CD8-positive, alpha-beta memory T cell (primary cell): ENCODE results near the gene GIT1. TPM values are rescaled to one million over a fixed set of nuclear protein-coding genes. Genes with fewer than 3 reads are reported as not detected.

ENCODE experiments used
- CTCF ChIA-PET: fragments of 350-600 bp; sonication (Branson Sonifier 250); formaldehyde crosslinking; loops from one replicate; lab custom pipeline; 2021; ENCODE audit warnings: antibody characterized with exemption; lab: Charles Lee
- POLR2A ChIA-PET: fragments of 350-600 bp; sonication (Branson Sonifier 250); formaldehyde crosslinking; loops from one replicate; lab custom pipeline; 2021; ENCODE audit warnings: antibody characterized with exemption; lab: Charles Lee
- DNase-seq, 5 donors: peaks; one replicate each; pipeline versions ENCODE4 v3.0.0 to v3.0.0-alpha.2; 2020 to 2022; ENCODE audit warnings: mixed read lengths in 1 of 5
- H3K27ac ChIP-seq: one replicate; pipeline ENCODE4 v1.7.0; 2013; ENCODE audit warnings: low read depth, mild to moderate bottlenecking, low read length, moderate library complexity
- H3K27me3 ChIP-seq: 2 replicates; pipeline ENCODE4 v1.7.0; 2013; ENCODE audit warnings: low read length, mild to moderate bottlenecking; ENCODE audit not compliant: insufficient read depth, poor library complexity, severe bottlenecking
- H3K36me3 ChIP-seq: 2 replicates; pipeline ENCODE4 v1.7.0; 2013; ENCODE audit warnings: mild to moderate bottlenecking, low read length, moderate library complexity; ENCODE audit not compliant: insufficient read depth
- H3K4me1 ChIP-seq: 2 replicates; pipeline ENCODE4 v1.7.0; 2013; ENCODE audit warnings: mild to moderate bottlenecking, low read length, moderate library complexity; ENCODE audit not compliant: insufficient read depth
- H3K4me3 ChIP-seq: 2 replicates; pipeline ENCODE4 v1.7.0; 2013; ENCODE audit warnings: mild to moderate bottlenecking, low read length
- H3K9me3 ChIP-seq: 2 replicates; pipeline ENCODE4 v1.7.0; 2013; ENCODE audit warnings: mild to moderate bottlenecking, low read length
- H3K27ac Mint-ChIP-seq, 8 donors: one replicate each; pipeline ENCODE4 v1.8.0; 2020 to 2021; ENCODE audit warnings: mixed read lengths in 8 of 8, mild to moderate bottlenecking in 6 of 8, inconsistent platforms in 3 of 8, moderate library complexity in 3 of 8
- H3K27me3 Mint-ChIP-seq, 2 donors: one replicate each; pipeline ENCODE4 v1.8.0; 2020 to 2021; ENCODE audit warnings: mixed read lengths in 2 of 2, mild to moderate bottlenecking in 1 of 2, moderate library complexity in 1 of 2
- H3K36me3 Mint-ChIP-seq, 3 donors: one replicate each; pipeline ENCODE4 v1.8.0; 2020 to 2021; ENCODE audit warnings: mixed read lengths in 3 of 3, inconsistent platforms in 1 of 3, mild to moderate bottlenecking in 1 of 3
- H3K4me1 Mint-ChIP-seq, 3 donors: one replicate each; pipeline ENCODE4 v1.8.0; 2020 to 2021; ENCODE audit warnings: mixed read lengths in 3 of 3, inconsistent platforms in 1 of 3, mild to moderate bottlenecking in 1 of 3
- H3K4me3 Mint-ChIP-seq, 7 donors: one replicate each; pipeline ENCODE4 v1.8.0; 2020 to 2021; ENCODE audit warnings: mixed read lengths in 7 of 7, mild to moderate bottlenecking in 6 of 7, moderate library complexity in 4 of 7, inconsistent platforms in 2 of 7
- H3K9me3 Mint-ChIP-seq, 5 donors: one replicate each; pipeline ENCODE4 v1.8.0; 2020 to 2022; ENCODE audit warnings: mixed read lengths in 5 of 5, mild to moderate bottlenecking in 3 of 5, moderate library complexity in 2 of 5, inconsistent platforms in 1 of 5
- polyA plus RNA-seq: library from polyadenylated mRNA; unstranded; fragments of 300-500 nt; fragmentation: Illumina TruSeq; gene quantifications from one replicate; pipeline ENCODE4 v1.2.3, GENCODE V29; 2021
- total RNA-seq, 2 experiments: library from RNA; stranded (reverse); gene quantifications; one replicate each; pipeline ENCODE4 v1.2.3, GENCODE V29; 2021

GIT1 gene
- total and polyA plus RNA-seq, 3 experiments from 2014 or later = 25.7 to 69.8 (median 69.7) TPM

- H3K36me3 Mint-ChIP-seq = no peaks in the 10 kb centered on the region
- POLR2A ChIA-PET = interaction anchor here (0.9 kb wide), 1 partner anchor 19 kb away, joined by 3 read pairs; no protein-coding TSS in a partner anchor
Observed at GRCh38 chr17:29595943-29596774, 6.7 kb upstream of the GIT1 start.

DNA sequence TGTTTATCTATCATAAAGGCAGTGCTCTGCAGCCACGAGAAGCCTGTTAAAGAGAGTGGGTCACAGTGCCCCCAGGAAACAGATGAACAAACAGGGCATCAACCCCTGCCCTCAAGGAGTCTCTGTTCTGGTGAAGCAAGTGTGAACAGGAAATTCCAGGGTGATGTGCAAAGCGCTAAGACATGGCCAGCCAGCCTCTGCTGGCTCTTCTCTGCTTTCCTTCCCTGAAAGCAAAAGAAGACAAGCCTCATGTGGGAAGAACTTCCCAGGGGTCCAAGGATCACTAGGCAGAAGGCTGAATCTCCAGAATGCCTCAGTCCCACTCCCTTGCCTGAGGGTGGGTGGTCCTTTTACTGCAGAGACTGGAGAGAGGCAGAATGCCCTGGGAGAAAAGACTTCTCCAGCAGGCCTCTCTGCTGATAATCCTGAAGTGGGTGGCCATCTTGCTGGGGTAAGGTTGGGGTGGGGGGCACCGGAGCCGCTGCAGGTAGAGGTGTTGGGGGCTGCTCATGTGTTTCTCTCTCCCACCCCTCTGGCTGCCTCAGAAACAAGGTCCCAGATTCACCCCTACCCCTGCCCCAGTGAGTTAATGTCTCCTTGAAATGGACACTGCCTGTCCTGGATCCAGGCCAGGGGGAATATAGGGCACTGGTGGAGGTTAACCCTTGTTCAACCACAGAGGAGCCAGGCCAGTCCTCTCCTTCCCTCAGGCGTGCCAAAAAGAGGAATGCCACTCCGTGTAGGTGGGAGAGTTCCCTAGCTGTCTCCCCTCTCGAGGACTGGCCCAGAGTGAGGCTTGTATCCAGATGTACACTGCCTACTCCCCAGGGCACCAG, 5.9 kb upstream of the GIT1 start:
- peak overlapping the region in 6 of 7 donors; percentile 34 to 81 (median 64) for H3K4me3 Mint-ChIP-seq
- H3K36me3 ChIP-seq = no peaks in the 10 kb centered on the region
- H3K4me1 Mint-ChIP-seq = peaks cover 24 to 34% (median 29%) of the 10 kb centered on the region in 3 donors

More at GRCh38 chr17:29595943-29596774, 6.7 kb upstream of the GIT1 start:
- peaks cover 25% of the 10 kb centered on the region for H3K4me1 ChIP-seq
- no peak overlapping the region for H3K4me3 ChIP-seq
- H3K4me3 Mint-ChIP-seq = no peak overlapping the region
- no peak for DNase-seq
- no peaks in the 10 kb centered on the region for H3K27me3 ChIP-seq
- CTCF ChIA-PET = interaction anchor here (1.9 to 6.2 kb wide), 3 partner anchors 17 to 21 kb away, joined by 7 to 113 read pairs (median 18); no protein-coding TSS in a partner anchor
- no peaks in the 10 kb centered on the region for H3K9me3 ChIP-seq
- H3K27ac ChIP-seq = no peak overlapping the region
- H3K36me3 ChIP-seq = no peaks in the 10 kb centered on the region
- no peaks in the 10 kb centered on the region for H3K9me3 Mint-ChIP-seq
- no peak overlapping the region for H3K27ac Mint-ChIP-seq
- no peaks in the 10 kb centered on the region for H3K27me3 Mint-ChIP-seq
- H3K4me1 Mint-ChIP-seq = peaks cover 18 to 25% (median 23%) of the 10 kb centered on the region in 3 donors

GRCh38 chr17:29594519-29595090, 5.2 kb upstream of the GIT1 start:
- H3K27me3 ChIP-seq = no peaks in the 10 kb centered on the region
- H3K9me3 ChIP-seq = no peaks in the 10 kb centered on the region
- peaks cover 0 to 1% (median 0%) of the 10 kb centered on the region in 3 donors for H3K36me3 Mint-ChIP-seq
- peak overlapping the region; percentile 61 to 90 (median 78) for H3K4me3 Mint-ChIP-seq
- no peak overlapping the region for H3K4me3 ChIP-seq
- CTCF ChIA-PET = interaction anchor here (0.8 to 6.2 kb wide), 4 partner anchors 9 to 21 kb away, joined by 3 to 113 read pairs (median 64); no protein-coding TSS in a partner anchor
- DNase-seq = no peak
- POLR2A ChIA-PET = interaction anchor here (1.0 kb wide), 1 partner anchor 22 kb away, joined by 3 read pairs; no protein-coding TSS in a partner anchor
- H3K27me3 Mint-ChIP-seq = no peaks in the 10 kb centered on the region
- H3K4me1 Mint-ChIP-seq = peaks cover 29 to 40% (median 34%) of the 10 kb centered on the region in 3 donors
- H3K36me3 ChIP-seq = no peaks in the 10 kb centered on the region
- no peaks in the 10 kb centered on the region for H3K9me3 Mint-ChIP-seq
- H3K27ac ChIP-seq = no peak overlapping the region
- no peak overlapping the region for H3K27ac Mint-ChIP-seq
- peaks cover 39% of the 10 kb centered on the region for H3K4me1 ChIP-seq

More for the DNA sequence above, 5.9 kb upstream of the GIT1 start:
- no peaks in the 10 kb centered on the region for H3K27me3 ChIP-seq
- H3K27ac ChIP-seq = no peak overlapping the region
- H3K9me3 ChIP-seq = no peaks in the 10 kb centered on the region
- peaks cover 33% of the 10 kb centered on the region for H3K4me1 ChIP-seq
- no peak overlapping the region for H3K27ac Mint-ChIP-seq
- H3K36me3 Mint-ChIP-seq = no peaks in the 10 kb centered on the region
- ChIA-PET POLR2A (interaction anchor here (1.0 kb wide), 1 partner anchor 22 kb away, joined by 3 read pairs; no protein-coding TSS in a partner anchor), CTCF (interaction anchor here (1.9 to 6.2 kb wide), 4 partner anchors 18 to 22 kb away, joined by 7 to 113 read pairs (median 63); no protein-coding TSS in a partner anchor)
- H3K4me3 ChIP-seq = no peak overlapping the region
- no peaks in the 10 kb centered on the region for H3K9me3 Mint-ChIP-seq
- H3K27me3 Mint-ChIP-seq = no peaks in the 10 kb centered on the region
- DNase-seq = no peak

DNA sequence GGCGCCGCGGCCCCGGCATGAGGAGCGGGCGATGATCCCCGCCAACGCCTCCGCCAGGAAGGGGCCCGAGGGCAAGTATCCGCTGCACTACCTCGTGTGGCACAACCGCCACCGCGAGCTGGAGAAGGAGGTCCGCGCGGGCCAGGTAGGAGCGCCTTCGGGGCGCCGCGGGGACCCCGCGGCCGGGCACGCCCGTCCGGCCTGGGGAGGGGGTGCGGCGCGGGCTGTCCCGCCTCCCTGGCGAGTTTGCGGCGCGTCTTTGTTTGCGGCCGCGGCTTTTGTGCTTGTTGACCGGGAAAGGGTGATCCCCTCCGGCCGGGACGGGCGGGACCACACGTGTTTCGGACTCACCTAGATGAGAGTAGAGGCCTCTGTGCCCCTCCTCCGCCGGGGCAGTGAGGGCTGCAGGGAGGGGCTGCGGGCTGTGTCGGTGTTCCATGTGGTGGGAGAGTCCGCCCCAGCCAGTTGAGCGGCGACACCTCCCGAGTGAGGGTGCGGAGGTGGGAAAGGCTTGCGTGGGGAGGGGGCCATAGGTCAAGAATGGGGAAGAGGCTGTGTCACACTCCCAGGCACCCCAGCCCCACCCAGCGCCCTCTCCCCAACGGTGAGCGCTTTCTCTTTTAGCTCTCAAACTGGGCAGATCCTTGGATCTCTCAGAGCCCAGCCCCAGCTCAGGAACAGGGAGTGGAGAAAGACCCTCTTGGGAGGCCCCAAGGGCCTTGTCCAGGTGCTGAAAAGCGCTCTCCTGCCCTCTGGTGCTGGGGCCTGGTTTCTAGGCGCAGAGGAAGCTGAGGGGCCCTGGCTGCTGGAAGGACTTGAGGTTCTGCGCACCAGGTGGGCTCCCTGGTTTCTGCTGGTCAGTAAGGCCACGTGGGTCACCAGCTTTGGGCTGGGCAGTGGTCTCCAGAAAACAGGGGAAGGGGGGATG, 4.4 kb upstream of the GIT1 start:
- peak overlapping the region; percentile 61 to 90 (median 74) for H3K4me3 Mint-ChIP-seq
- no peaks in the 10 kb centered on the region for H3K27me3 ChIP-seq
- H3K27ac ChIP-seq = no peak overlapping the region
- peaks cover 39% of the 10 kb centered on the region for H3K4me1 ChIP-seq
- peak overlapping the region in 1 of 8 donors; percentile 47 for H3K27ac Mint-ChIP-seq
- no peaks in the 10 kb centered on the region for H3K9me3 ChIP-seq
- H3K9me3 Mint-ChIP-seq = no peaks in the 10 kb centered on the region
- CTCF ChIA-PET = interaction anchor here (0.8 to 6.2 kb wide), 6 partner anchors 10 to 224 kb away, joined by 3 to 113 read pairs (median 22); no protein-coding TSS in a partner anchor
- H3K36me3 ChIP-seq = no peaks in the 10 kb centered on the region
- peaks cover 29 to 40% (median 34%) of the 10 kb centered on the region in 3 donors for H3K4me1 Mint-ChIP-seq
- DNase-seq = peak in 1 of 5 donors; percentile 36
- no peaks in the 10 kb centered on the region for H3K27me3 Mint-ChIP-seq
- peak overlapping the region; percentile 43 for H3K4me3 ChIP-seq
- peaks cover 0 to 1% (median 0%) of the 10 kb centered on the region in 3 donors for H3K36me3 Mint-ChIP-seq
- POLR2A ChIA-PET = interaction anchor here (1.0 to 2.2 kb wide), 5 partner anchors 22 to 29 kb away, joined by 3 to 20 read pairs (median 9); partner anchors contain the start of genes CORO6 and TP53I13

DNA sequence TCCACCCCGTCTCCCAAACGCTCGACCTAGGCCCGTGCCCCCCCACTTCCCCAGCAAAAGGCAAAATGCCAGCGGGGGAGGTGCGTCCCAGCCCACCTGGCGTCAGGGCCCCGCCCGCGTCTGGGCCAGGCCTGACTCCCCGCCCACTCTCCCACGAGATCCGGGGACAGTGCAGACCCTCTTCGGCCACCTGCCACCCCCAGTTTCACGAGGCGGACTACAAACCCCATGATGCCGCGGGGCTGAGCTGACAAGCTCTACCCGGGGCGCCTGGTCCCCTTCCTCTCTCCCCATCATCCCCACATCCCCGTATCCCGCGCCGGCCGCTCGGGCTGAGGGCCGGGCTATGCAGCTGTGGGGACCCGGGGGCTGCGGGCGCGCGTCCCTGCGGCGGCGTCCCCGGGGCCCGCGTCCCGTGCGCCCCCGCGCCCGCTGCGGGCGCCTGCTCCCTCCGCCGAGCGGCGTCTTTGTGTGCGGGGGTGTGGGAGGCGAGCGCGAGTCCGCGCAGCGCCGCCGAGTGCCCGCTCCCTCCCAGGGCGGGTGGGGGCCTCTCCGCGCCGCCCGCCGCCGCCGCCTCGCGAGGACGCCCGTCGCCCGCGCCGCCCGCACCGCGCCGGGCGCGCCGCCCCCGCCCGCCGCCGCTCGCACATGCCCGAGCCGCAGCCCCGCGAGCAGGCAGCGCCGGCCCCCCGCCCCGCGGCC, 3.6 kb upstream of the GIT1 start, which contains the start of gene ANKRD13B:
ANKRD13B (plus strand) TSS at position 283 of the 702 bp plus-strand sequence. CDS start 490 bp downstream, outside the sequence.
- H3K36me3 Mint-ChIP-seq = peaks cover 0 to 4% (median 1%) of the 10 kb centered on the region in 3 donors
- no peaks in the 10 kb centered on the region for H3K27me3 Mint-ChIP-seq
- ChIA-PET CTCF (interaction anchor here (1.2 to 6.2 kb wide), 8 partner anchors 11 to 223 kb away, joined by 3 to 113 read pairs (median 16); partner anchors contain the start of genes ABHD15 and TP53I13), POLR2A (interaction anchor here (0.6 to 2.2 kb wide), 7 partner anchors 9 to 29 kb away, joined by 3 to 20 read pairs (median 8); partner anchors contain the start of genes CORO6 and TP53I13)
- Histone ChIP-seq H3K9me3 (no peaks in the 10 kb centered on the region), H3K27me3 (no peaks in the 10 kb centered on the region), H3K4me1 (peaks cover 45% of the 10 kb centered on the region), H3K27ac (no peak within 1 kb of the TSS), H3K36me3 (no peaks in the 10 kb centered on the region), H3K4me3 (peak within 1 kb of the TSS; percentile 43)
- DNase-seq = peak in 1 of 5 donors; percentile 25
- H3K4me3 Mint-ChIP-seq = peak within 1 kb of the TSS; percentile 76 to 90 (median 87)
- H3K9me3 Mint-ChIP-seq = no peaks in the 10 kb centered on the region
- H3K4me1 Mint-ChIP-seq = peaks cover 32 to 45% (median 38%) of the 10 kb centered on the region in 3 donors
- H3K27ac Mint-ChIP-seq = peak within 1 kb of the TSS in 7 of 8 donors; percentile 29 to 85 (median 51)
